Stimulated activated CD4-positive, alpha-beta T cell treated with anti-CD3 and anti-CD28 coated beads, Interleukin-2, amount 100 ng/mL, for 24 hours (primary cell): ENCODE results near the gene PLEKHA1.

Experiments used
- DNase-seq, 2 donors: peaks; one replicate each; pipeline ENCODE4 v3.0.0-alpha.2; 2020

The PLEKHA1 gene

GRCh38 chr10:122426829-122427228 is 52.3 kb downstream of the PLEKHA1 start:
- no peak for DNase-seq

- DNase-seq = no peak
These were observed 52.8 kb downstream of the PLEKHA1 start for GRCh38 chr10:122427280-122427679.

- DNase-seq = no peak
These were observed 60.8 kb downstream of the PLEKHA1 start for GRCh38 chr10:122435212-122435827.

- DNase-seq = no peak
These were observed 67.5 kb downstream of the PLEKHA1 start for GRCh38 chr10:122441961-122442360.

- DNase-seq = no peak
These were observed 71.0 kb downstream of the PLEKHA1 start for GRCh38 chr10:122445469-122445868.

- no peak for DNase-seq
These were observed 71.4 kb downstream of the PLEKHA1 start for GRCh38 chr10:122445904-122446303.

- DNase-seq = no peak
These were observed 72.3 kb downstream of the PLEKHA1 start for GRCh38 chr10:122446668-122447423.

GRCh38 chr10:122448600-122448999 is 74.1 kb downstream of the PLEKHA1 start:
- DNase-seq = no peak

- DNase-seq = no peak
These were observed 74.6 kb downstream of the PLEKHA1 start for GRCh38 chr10:122449153-122449552.

- DNase-seq = no peak
These were observed 76.0 kb downstream of the PLEKHA1 start for GRCh38 chr10:122450353-122450990.

- DNase-seq = no peak
These were observed 79.6 kb downstream of the PLEKHA1 start for GRCh38 chr10:122454071-122454470.

GRCh38 chr10:122454603-122455080 is 80.1 kb downstream of the PLEKHA1 start, which contains the start of gene ARMS2:
Gene ARMS2, plus strand, starts transcription at chr10:122454653. Its CDS starts 75 bp downstream, at chr10:122454728.
- no peak for DNase-seq

- DNase-seq = no peak
These were observed 81.0 kb downstream of the PLEKHA1 start for GRCh38 chr10:122455376-122456079.

- DNase-seq = no peak
These were observed 83.4 kb downstream of the PLEKHA1 start for GRCh38 chr10:122457934-122458333.

- DNase-seq = no peak
These were observed 84.2 kb downstream of the PLEKHA1 start for GRCh38 chr10:122458693-122459092.

GRCh38 chr10:122459561-122460273 is 85.2 kb downstream of the PLEKHA1 start:
- DNase-seq = no peak

- no peak for DNase-seq
These were observed 86.4 kb downstream of the PLEKHA1 start for GRCh38 chr10:122460891-122461293.

GRCh38 chr10:122461367-122461728 is 86.8 kb downstream of the PLEKHA1 start, which contains the start of gene HTRA1:
Gene HTRA1, plus strand, starts transcription at chr10:122461553. Its CDS starts 100 bp downstream, at chr10:122461653.
- peak in 1 of 2 donors; percentile 14 for DNase-seq

GRCh38 chr10:122461729-122462532 is 87.4 kb downstream of the PLEKHA1 start:
- DNase-seq = peak in 1 of 2 donors; percentile 26

- peak in 1 of 2 donors; percentile 18 for DNase-seq
These were observed 88.3 kb downstream of the PLEKHA1 start for GRCh38 chr10:122462533-122463465.
